HepG2 (cell line): ENCODE data around the gene DCAF6. TPM values are rescaled to one million over a fixed set of nuclear protein-coding genes. Genes with fewer than 3 reads are reported as not detected.

Experiments
- ATAD3A ChIP-seq: sonication (generic); formaldehyde crosslinking; IDR thresholded peaks from 2 replicates; pipeline ENCODE4 v1.4.0; 2020; ENCODE audit warnings: missing genetic modification reagents
- ATF5 ChIP-seq: sonication (generic); formaldehyde crosslinking; IDR thresholded peaks from 2 replicates; pipeline ENCODE4 v1.4.0; 2020; ENCODE audit warnings: mild to moderate bottlenecking, low read depth, missing genetic modification reagents
- CERS6 ChIP-seq: sonication (generic); formaldehyde crosslinking; IDR thresholded peaks from 2 replicates; pipeline ENCODE4 v1.5.0; 2020; ENCODE audit warnings: missing genetic modification reagents
- FOXM1 ChIP-seq: sonication (generic); formaldehyde crosslinking; IDR thresholded peaks from 2 replicates; pipeline ENCODE4 v1.5.0; 2020; ENCODE audit warnings: missing genetic modification reagents
- FOXP4 ChIP-seq: sonication (generic); formaldehyde crosslinking; IDR thresholded peaks from 2 replicates; pipeline ENCODE4 v1.4.0; 2020; ENCODE audit warnings: missing genetic modification reagents
- HNF4A ChIP-seq: sonication (generic); formaldehyde crosslinking; IDR thresholded peaks from 2 replicates; pipeline ENCODE4 v1.4.0; 2020; ENCODE audit warnings: missing genetic modification reagents
- MIXL1 ChIP-seq: IDR thresholded peaks from 2 replicates; pipeline ENCODE4 v1.6.1; 2016
- PAF1 ChIP-seq: IDR thresholded peaks from 2 replicates; pipeline ENCODE4 v1.6.1; 2016; ENCODE audit warnings: missing genetic modification reagents, missing compliant biosample characterization
- PATZ1 ChIP-seq: sonication (generic); formaldehyde crosslinking; IDR thresholded peaks from 2 replicates; pipeline ENCODE4 v1.4.0; 2020; ENCODE audit warnings: missing genetic modification reagents
- SALL2 ChIP-seq: sonication (generic); formaldehyde crosslinking; IDR thresholded peaks from 2 replicates; pipeline ENCODE4 v1.8.1; 2023; ENCODE audit warnings: mild to moderate bottlenecking, missing genetic modification reagents, inconsistent platforms
- SNAPC5 ChIP-seq: sonication (generic); formaldehyde crosslinking; IDR thresholded peaks from 2 replicates; pipeline ENCODE4 v1.8.1; 2023; ENCODE audit warnings: mild to moderate bottlenecking, missing genetic modification reagents, borderline replicate concordance
- SP4 ChIP-seq: sonication (generic); formaldehyde crosslinking; IDR thresholded peaks from 2 replicates; pipeline ENCODE4 v1.8.1; 2023; ENCODE audit warnings: mild to moderate bottlenecking, missing genetic modification reagents
- TEAD3 ChIP-seq: optimal IDR thresholded peaks from 2 replicates; pipeline ENCODE3; 2016; ENCODE audit warnings: borderline replicate concordance
- ZFP1 ChIP-seq: IDR thresholded peaks from 2 replicates; pipeline ENCODE4 v1.6.1; 2016
- ZFP36L2 ChIP-seq: sonication (generic); formaldehyde crosslinking; IDR thresholded peaks from 2 replicates; pipeline ENCODE4 v1.4.0; 2020; ENCODE audit warnings: missing genetic modification reagents
- ZIK1 ChIP-seq: sonication (generic); formaldehyde crosslinking; IDR thresholded peaks from 2 replicates; pipeline ENCODE4 v1.5.0; 2020; ENCODE audit warnings: mild to moderate bottlenecking, low read depth, missing genetic modification reagents, borderline replicate concordance
- ZNF280D ChIP-seq: sonication (generic); formaldehyde crosslinking; IDR thresholded peaks from 2 replicates; pipeline ENCODE4 v1.5.1; 2020; ENCODE audit warnings: mild to moderate bottlenecking, missing genetic modification reagents
- ZNF547 ChIP-seq: sonication (generic); formaldehyde crosslinking; IDR thresholded peaks from 2 replicates; pipeline ENCODE4 v1.5.1; 2020; ENCODE audit warnings: mild to moderate bottlenecking, missing genetic modification reagents
- ZNF740 ChIP-seq: sonication (generic); formaldehyde crosslinking; IDR thresholded peaks from 2 replicates; pipeline ENCODE4 v1.4.0; 2020; ENCODE audit warnings: missing genetic modification reagents
- polyA plus RNA-seq, 8 experiments: library from polyadenylated mRNA; depleted of rRNA in 3 of 8; stranded (reverse) in 7 of 8; unstranded in 1 of 8; fragments of >200 nt; fragmentation: Illumina TruSeq in 4 of 8; extraction: Trizol in 4 of 8; gene quantifications; 2 replicates each; pipeline versions ENCODE4 v1.2.1 to v1.2.3, GENCODE V29; 2011 to 2016; ENCODE audit warnings: low read depth in 4 of 8, missing spikeins in 1 of 8, mixed read lengths in 1 of 8; ENCODE audit not compliant: insufficient read depth in 1 of 8
- total RNA-seq, 5 experiments: library from RNA; depleted of rRNA; stranded (reverse); fragments of >200 nt; fragmentation: Illumina TruSeq; extraction: Trizol; gene quantifications; 2 replicates each; pipeline ENCODE4 v1.2.3, GENCODE V29; 2016; ENCODE audit warnings: low read depth in 1 of 5

DCAF6 gene
- total and polyA plus RNA-seq, 2 of the 13 experiments (the other 11 are each of a cell fraction or from before 2014, with no cell fraction given): 24.7 to 33.7 TPM

GRCh38 chr1:167916766-167917511, 19.5 kb upstream of the DCAF6 start (continued):
- no peak for TF ChIP-seq CERS6
- no peak for TF ChIP-seq SP4
- no peak for TF ChIP-seq ZNF547
- no peak for TF ChIP-seq ATAD3A (CRISPR knock-in tag)
- no peak for TF ChIP-seq ZFP36L2 (CRISPR knock-in tag)
- no peak for TF ChIP-seq ZNF280D (CRISPR knock-in tag)
- no peak for TF ChIP-seq PATZ1 (CRISPR knock-in tag)
- TF ChIP-seq SALL2 (CRISPR knock-in tag): peak; percentile 56; the same call in 1 of the 2 replicates
- TF ChIP-seq PAF1 (CRISPR knock-in tag): no peak
- TF ChIP-seq ZIK1 (CRISPR knock-in tag): no peak
- no peak for TF ChIP-seq SNAPC5 (CRISPR knock-in tag)
- peak; percentile 81 for TF ChIP-seq HNF4A
- no peak for TF ChIP-seq ZFP1 (CRISPR knock-in tag)
- peak; percentile 59; the same call in 1 of the 2 replicates for TF ChIP-seq FOXP4 (CRISPR knock-in tag)
- TF ChIP-seq MIXL1 (CRISPR knock-in tag): peak; percentile 62
- no peak for TF ChIP-seq ATF5 (CRISPR knock-in tag)
- TF ChIP-seq FOXM1: no peak
- no peak for TF ChIP-seq ZNF740
- TF ChIP-seq TEAD3: peak; percentile 56
